Measurements from ENCODE around the gene RBM28.

GRCh38 chr7:128307061-128307460 is 36.6 kb downstream of the RBM28 start:
- TF ChIP-seq POLR2A (IDR thresholded peaks at IDR 0.05), result no peak
- TF ChIP-seq CTCF (IDR thresholded peaks at IDR 0.05), result no peak

Measured in lower leg skin (tissue), 3 donors.